NCI-H446 treated with DMSO at 0.1 percent for 48 hours (cell line): ENCODE data around the gene KCNN3.

Source experiments
- DNase-seq: peaks from one replicate; lab custom pipeline; 2025; lab: John Stamatoyannopoulos, UW

Gene KCNN3

DNA sequence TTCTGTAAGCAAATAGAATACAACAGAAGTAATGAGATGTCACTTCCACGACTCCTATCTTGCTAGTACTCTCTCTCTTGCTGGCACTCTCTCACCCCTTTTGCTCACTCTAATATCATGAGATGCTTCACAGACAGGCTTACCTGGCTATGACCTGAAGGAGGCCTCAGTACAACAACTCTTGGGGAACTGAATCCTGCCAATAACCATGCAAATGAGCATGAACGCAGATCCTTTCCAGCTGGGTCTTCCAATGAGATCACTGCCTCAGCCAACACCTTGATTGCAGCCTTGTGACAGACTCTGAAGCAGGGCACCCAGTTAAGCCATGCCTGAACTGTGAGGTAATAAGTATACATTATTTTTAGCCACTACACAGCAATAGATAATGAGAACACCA, 209.0 kb downstream of the KCNN3 start:
- DNase-seq, result no peak

DNA sequence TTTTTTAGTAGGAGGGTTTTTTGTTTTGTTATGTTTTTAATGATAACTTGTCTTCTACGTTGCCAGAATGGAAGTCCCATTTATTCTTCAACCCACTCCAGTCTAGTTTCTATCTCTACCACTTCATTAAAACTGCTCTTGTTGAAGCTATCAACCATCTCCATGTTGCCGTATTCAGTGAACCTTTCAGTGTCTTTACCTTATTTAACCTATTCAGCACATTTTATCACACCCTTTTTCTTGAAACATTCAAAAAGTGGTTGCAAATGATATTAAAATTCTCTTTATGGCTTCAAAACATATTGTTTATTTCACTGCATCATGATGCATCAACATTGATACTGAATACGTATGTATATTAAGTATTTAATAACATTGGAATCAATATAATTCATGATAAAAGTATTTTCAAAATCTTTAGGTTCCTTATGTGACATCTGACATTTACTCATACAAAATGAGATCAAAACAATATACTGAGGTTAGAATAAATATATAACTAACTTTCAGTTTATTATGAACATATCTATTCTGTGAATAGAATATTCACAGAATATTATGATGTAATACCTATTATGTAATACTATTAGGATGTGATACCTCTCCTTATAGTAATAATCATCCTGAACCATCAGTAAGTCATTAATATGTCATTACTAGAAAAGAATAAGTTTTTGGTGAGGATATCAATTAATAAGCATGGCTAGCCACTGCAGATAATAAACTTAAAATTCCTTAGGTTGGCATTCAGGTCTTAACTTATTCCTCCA, 210.1 kb downstream of the KCNN3 start:
- no peak for DNase-seq

GRCh38 chr1:154657556-154657955, 212.5 kb downstream of the KCNN3 start:
- no peak for DNase-seq

GRCh38 chr1:154652893-154653292, 217.2 kb downstream of the KCNN3 start:
- DNase-seq, result no peak
